ENCODE measurements around the gene TPSG1.

DNA sequence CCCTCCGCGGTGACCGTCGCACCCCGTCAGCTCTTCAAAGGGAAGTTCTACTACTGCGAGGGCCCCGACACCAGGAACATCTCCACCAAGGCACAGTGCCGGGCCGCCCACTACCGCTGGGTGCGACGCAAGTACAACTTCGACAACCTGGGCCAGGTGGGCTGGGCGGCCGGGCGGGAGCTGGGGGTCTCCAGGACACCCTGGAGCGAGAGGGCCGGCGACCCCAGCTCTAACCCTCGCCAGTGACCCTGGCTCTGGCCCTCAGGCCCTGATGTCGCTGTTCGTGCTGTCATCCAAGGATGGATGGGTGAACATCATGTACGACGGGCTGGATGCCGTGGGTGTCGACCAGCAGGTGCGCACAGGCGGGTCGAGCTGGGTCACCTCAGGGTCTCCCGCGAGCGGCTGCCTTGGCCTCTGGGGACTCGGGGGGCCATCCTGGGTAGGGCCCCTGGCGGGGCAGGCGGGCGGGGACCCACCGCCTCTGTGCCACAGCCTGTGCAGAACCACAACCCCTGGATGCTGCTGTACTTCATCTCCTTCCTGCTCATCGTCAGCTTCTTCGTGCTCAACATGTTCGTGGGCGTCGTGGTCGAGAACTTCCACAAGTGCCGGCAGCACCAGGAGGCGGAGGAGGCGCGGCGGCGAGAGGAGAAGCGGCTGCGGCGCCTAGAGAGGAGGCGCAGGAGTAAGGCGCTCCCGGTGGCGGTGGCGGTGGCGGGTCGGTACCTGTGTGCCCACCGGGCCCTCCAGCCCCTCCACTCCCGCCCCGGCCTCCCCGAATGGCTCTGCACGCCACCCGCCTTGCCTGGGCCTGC, 13.4 kb downstream of the TPSG1 start:
- TF ChIP-seq EZH2phosphoT487 (IDR thresholded peaks at IDR 0.05; ENCODE audit: low read length), result no peak
- TF ChIP-seq, protein P1, sequence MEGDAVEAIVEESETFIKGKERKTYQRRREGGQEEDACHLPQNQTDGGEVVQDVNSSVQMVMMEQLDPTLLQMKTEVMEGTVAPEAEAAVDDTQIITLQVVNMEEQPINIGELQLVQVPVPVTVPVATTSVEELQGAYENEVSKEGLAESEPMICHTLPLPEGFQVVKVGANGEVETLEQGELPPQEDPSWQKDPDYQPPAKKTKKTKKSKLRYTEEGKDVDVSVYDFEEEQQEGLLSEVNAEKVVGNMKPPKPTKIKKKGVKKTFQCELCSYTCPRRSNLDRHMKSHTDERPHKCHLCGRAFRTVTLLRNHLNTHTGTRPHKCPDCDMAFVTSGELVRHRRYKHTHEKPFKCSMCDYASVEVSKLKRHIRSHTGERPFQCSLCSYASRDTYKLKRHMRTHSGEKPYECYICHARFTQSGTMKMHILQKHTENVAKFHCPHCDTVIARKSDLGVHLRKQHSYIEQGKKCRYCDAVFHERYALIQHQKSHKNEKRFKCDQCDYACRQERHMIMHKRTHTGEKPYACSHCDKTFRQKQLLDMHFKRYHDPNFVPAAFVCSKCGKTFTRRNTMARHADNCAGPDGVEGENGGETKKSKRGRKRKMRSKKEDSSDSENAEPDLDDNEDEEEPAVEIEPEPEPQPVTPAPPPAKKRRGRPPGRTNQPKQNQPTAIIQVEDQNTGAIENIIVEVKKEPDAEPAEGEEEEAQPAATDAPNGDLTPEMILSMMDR (IDR thresholded peaks at IDR 0.05; ENCODE audit: low read length), result no peak
